Loucy (cell line): Measurements from ENCODE around the gene DDX39B.

Experiments used
- H2AFZ ChIP-seq: fragments of 200-600 bp; sonication (generic); 2 replicates; pipeline ENCODE4 v1.6.0; 2016; ENCODE audit warnings: antibody characterized with exemption, mild to moderate bottlenecking, low read length, moderate library complexity
- H3F3A ChIP-seq: fragments of 200-600 bp; 2 replicates; pipeline ENCODE4 v1.6.0; 2016; ENCODE audit warnings: antibody characterized with exemption, low read depth, mild to moderate bottlenecking
- H3K27me3 ChIP-seq: fragments of 200-600 bp; sonication (generic); 2 replicates; pipeline ENCODE4 v1.6.1; 2014; ENCODE audit warnings: low read length, mild to moderate bottlenecking; ENCODE audit not compliant: insufficient read depth, poor library complexity, severe bottlenecking
- H3K36me3 ChIP-seq: fragments of 200-600 bp; sonication (generic); 2 replicates; pipeline ENCODE4 v1.6.1; 2016; ENCODE audit warnings: low read length; ENCODE audit not compliant: insufficient read depth
- H3K4me1 ChIP-seq: fragments of 200-600 bp; sonication (generic); 2 replicates; pipeline ENCODE4 v1.5.1; 2014; ENCODE audit warnings: low read length, mild to moderate bottlenecking; ENCODE audit not compliant: insufficient read depth, poor library complexity, severe bottlenecking
- H3K4me2 ChIP-seq: fragments of 200-600 bp; sonication (generic); 2 replicates; pipeline ENCODE4 v1.6.0; 2014; ENCODE audit warnings: antibody characterized with exemption, low read length, low read depth, mild to moderate bottlenecking; ENCODE audit not compliant: poor library complexity, severe bottlenecking
- H3K4me3 ChIP-seq: fragments of 200-600 bp; sonication (generic); 2 replicates; pipeline ENCODE4 v1.5.1; 2014; ENCODE audit warnings: low read length, mild to moderate bottlenecking, mixed read lengths; ENCODE audit not compliant: poor library complexity, severe bottlenecking
- H3K79me2 ChIP-seq: fragments of 200-600 bp; sonication (generic); 2 replicates; pipeline ENCODE4 v1.6.1; 2014; ENCODE audit warnings: low read length; ENCODE audit not compliant: insufficient read depth
- H3K9ac ChIP-seq: fragments of 200-600 bp; sonication (generic); 2 replicates; pipeline ENCODE4 v1.6.0; 2014; ENCODE audit warnings: mild to moderate bottlenecking, low read depth, low read length, moderate library complexity; ENCODE audit not compliant: poor library complexity, severe bottlenecking
- H3K9me2 ChIP-seq: fragments of 200-600 bp; sonication (generic); replicated peaks from 2 replicates; pipeline ENCODE4 v1.6.1; 2016; ENCODE audit warnings: low read depth, low read length, mixed read lengths
- H3K9me3 ChIP-seq: fragments of 200-600 bp; sonication (generic); 2 replicates; pipeline ENCODE4 v1.6.1; 2014; ENCODE audit warnings: mild to moderate bottlenecking, antibody characterized with exemption, low read length, low read depth; ENCODE audit not compliant: insufficient read depth
- H4K20me1 ChIP-seq: fragments of 200-600 bp; sonication (generic); 2 replicates; pipeline ENCODE4 v1.6.0; 2014; ENCODE audit warnings: antibody characterized with exemption, low read length, mild to moderate bottlenecking; ENCODE audit not compliant: insufficient read depth, poor library complexity, severe bottlenecking
- CTCF ChIP-seq: fragments of 200-600 bp; sonication (generic); conservative IDR thresholded peaks from 2 replicates; pipeline ENCODE4 v1.5.1; 2014; ENCODE audit warnings: mild to moderate bottlenecking, antibody characterized with exemption, low read length
- EZH2phosphoT487 ChIP-seq: fragments of 200-600 bp; IDR thresholded peaks from 2 replicates; pipeline ENCODE4 v1.6.1; 2018; ENCODE audit warnings: antibody characterized with exemption, mild to moderate bottlenecking, moderate library complexity, borderline replicate concordance

The DDX39B gene

GRCh38 chr6:31545291-31545690, 3.5 kb upstream of the DDX39B start:
- Histone ChIP-seq H3K4me2 (no peak overlapping the region), H3K4me3 (no peak overlapping the region)
- TF ChIP-seq CTCF (no peak), EZH2phosphoT487 (no peak)

GRCh38 chr6:31544676-31545075, 2.9 kb upstream of the DDX39B start:
- peaks cover 13% of the 10 kb centered on the region for H3K27me3 ChIP-seq
- TF ChIP-seq EZH2phosphoT487 (no peak), CTCF (no peak)
- no peak overlapping the region for H3K9ac ChIP-seq
- H3F3A ChIP-seq = no peaks in the 10 kb centered on the region; the same call in 1 of the 2 replicates
- H3K9me2 ChIP-seq = no peaks in the 10 kb centered on the region
- peaks cover 76% of the 10 kb centered on the region for H3K79me2 ChIP-seq
- no peaks in the 10 kb centered on the region for H3K9me3 ChIP-seq
- H3K4me3 ChIP-seq = no peak overlapping the region
- no peak overlapping the region for H3K4me2 ChIP-seq
- H2AFZ ChIP-seq = no peak overlapping the region
- H4K20me1 ChIP-seq = peaks cover 24% of the 10 kb centered on the region
- peaks cover 38% of the 10 kb centered on the region for H3K4me1 ChIP-seq
- peaks cover 12% of the 10 kb centered on the region for H3K36me3 ChIP-seq

More at GRCh38 chr6:31545291-31545690, 3.5 kb upstream of the DDX39B start:
- H3K9me2 ChIP-seq = no peaks in the 10 kb centered on the region
- H3K9ac ChIP-seq = peak overlapping the region; percentile 88
- H3K9me3 ChIP-seq = no peaks in the 10 kb centered on the region
- H2AFZ ChIP-seq = no peak overlapping the region
- peaks cover 6% of the 10 kb centered on the region; the same call in 1 of the 2 replicates for H3K36me3 ChIP-seq
- peaks cover 32% of the 10 kb centered on the region for H3K4me1 ChIP-seq
- peaks cover 13% of the 10 kb centered on the region for H3K27me3 ChIP-seq
- peaks cover 72% of the 10 kb centered on the region for H3K79me2 ChIP-seq
- peaks cover 18% of the 10 kb centered on the region for H4K20me1 ChIP-seq
- H3F3A ChIP-seq = no peaks in the 10 kb centered on the region; the same call in 1 of the 2 replicates

- H2AFZ ChIP-seq = no peak overlapping the region
- H3K36me3 ChIP-seq = peaks cover 22% of the 10 kb centered on the region
- H3K79me2 ChIP-seq = peaks cover 76% of the 10 kb centered on the region
- peaks cover 13% of the 10 kb centered on the region for H3K27me3 ChIP-seq
- H3K4me1 ChIP-seq = peaks cover 38% of the 10 kb centered on the region
- H3K9me2 ChIP-seq = no peaks in the 10 kb centered on the region
- peaks cover 35% of the 10 kb centered on the region for H4K20me1 ChIP-seq
- H3K4me3 ChIP-seq = no peak overlapping the region
- peak overlapping the region; percentile 98 for H3K4me2 ChIP-seq
- no peaks in the 10 kb centered on the region; the same call in 1 of the 2 replicates for H3F3A ChIP-seq
- TF ChIP-seq CTCF = no peak
- TF ChIP-seq EZH2phosphoT487 = no peak
- no peaks in the 10 kb centered on the region for H3K9me3 ChIP-seq
- peak overlapping the region; percentile 99 for H3K9ac ChIP-seq
Measured at GRCh38 chr6:31543639-31544038, 1.8 kb upstream of the DDX39B start.
